Tibial nerve (tissue), 4 donors: ENCODE measurements around the gene TMEM198.

Experiments used
- EP300 ChIP-seq, 2 donors: sonication (generic); formaldehyde crosslinking; IDR thresholded peaks; one replicate each; pipeline ENCODE4 v1.6.1; 2017; ENCODE audit warnings: antibody characterized with exemption in 2 of 2, mild to moderate bottlenecking in 1 of 2
- POLR2A ChIP-seq, 2 donors: fragments of 450-650 bp; IDR thresholded peaks; one replicate each; pipeline ENCODE4 v1.6.1; 2017; ENCODE audit warnings: antibody characterized with exemption in 2 of 2, mild to moderate bottlenecking in 2 of 2, moderate library complexity in 2 of 2
- TF ChIP-seq, protein P1 (sequence below), 5 experiments: fragments of 200-600 bp in 3 of 5; fragments of 450-650 bp in 2 of 5; sonication (generic) in 3 of 5; IDR thresholded peaks; one replicate each; pipeline ENCODE4 v1.5.1; 2016 to 2019; ENCODE audit warnings: antibody characterized with exemption in 5 of 5, mild to moderate bottlenecking in 3 of 5, moderate library complexity in 2 of 5

DNA sequence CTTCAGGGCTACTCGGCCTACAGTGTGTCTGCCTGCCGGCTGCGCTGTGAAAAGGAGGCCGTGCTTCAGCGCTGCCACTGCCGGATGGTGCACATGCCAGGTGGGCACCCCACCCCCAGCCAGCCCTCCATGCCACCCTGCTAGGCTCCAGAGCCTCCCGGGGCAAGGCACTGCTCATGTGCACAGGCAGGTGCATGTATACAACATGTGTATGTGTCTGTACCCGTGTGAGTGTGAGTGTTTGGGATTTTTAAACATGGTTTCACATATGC, 11.5 kb upstream of the TMEM198 start:
- TF ChIP-seq, protein P1, sequence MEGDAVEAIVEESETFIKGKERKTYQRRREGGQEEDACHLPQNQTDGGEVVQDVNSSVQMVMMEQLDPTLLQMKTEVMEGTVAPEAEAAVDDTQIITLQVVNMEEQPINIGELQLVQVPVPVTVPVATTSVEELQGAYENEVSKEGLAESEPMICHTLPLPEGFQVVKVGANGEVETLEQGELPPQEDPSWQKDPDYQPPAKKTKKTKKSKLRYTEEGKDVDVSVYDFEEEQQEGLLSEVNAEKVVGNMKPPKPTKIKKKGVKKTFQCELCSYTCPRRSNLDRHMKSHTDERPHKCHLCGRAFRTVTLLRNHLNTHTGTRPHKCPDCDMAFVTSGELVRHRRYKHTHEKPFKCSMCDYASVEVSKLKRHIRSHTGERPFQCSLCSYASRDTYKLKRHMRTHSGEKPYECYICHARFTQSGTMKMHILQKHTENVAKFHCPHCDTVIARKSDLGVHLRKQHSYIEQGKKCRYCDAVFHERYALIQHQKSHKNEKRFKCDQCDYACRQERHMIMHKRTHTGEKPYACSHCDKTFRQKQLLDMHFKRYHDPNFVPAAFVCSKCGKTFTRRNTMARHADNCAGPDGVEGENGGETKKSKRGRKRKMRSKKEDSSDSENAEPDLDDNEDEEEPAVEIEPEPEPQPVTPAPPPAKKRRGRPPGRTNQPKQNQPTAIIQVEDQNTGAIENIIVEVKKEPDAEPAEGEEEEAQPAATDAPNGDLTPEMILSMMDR (IDR thresholded peaks at IDR 0.05), result no peak
- no peak for TF ChIP-seq POLR2A (IDR thresholded peaks at IDR 0.05)
- TF ChIP-seq EP300 (IDR thresholded peaks at IDR 0.05), result no peak
